ENCODE data around the gene GALNTL6.

Gene GALNTL6

DNA sequence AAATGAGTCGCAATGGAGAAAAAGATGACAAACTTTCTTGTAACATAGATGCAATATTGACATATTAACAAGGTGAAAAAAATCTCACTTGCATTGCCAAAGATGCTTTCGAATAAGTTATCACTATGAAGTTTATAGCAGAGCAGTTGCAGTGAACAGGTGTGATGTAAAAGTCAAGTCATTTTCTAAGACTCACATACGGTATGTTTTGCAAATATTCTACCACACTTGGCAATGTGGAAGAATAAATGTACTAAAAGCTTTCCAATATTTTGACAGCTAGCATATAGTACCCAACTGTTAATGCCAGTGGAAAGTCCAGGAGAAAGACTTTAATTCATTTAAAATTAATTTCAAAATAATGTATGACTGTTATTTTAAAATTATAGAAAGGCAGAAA, 76.5 kb downstream of the GALNTL6 start:
- no peak for DNase-seq (ENCODE audit: low read depth)

DNA sequence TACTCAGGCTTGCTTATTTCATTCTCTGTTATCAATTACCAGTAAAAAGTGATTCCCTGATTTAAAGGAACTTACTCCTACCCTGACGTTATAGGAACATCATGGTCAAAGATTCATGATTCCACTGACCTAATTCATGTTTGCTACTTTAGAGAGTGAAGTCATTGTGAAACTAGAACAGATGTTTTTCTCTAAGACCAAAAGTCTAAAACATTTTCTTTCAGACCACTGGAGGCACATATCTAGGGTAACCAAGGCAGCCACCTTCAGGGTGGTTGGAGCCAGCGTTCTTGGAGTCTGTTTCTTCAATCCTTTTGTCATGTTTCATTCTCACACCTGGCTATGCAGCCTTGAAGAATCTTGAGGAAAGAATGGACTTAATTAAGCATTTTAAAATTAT, 77.8 kb downstream of the GALNTL6 start:
- no peak for DNase-seq (ENCODE audit: low read depth)

GRCh38 chr4:171896426-171896825, 83.2 kb downstream of the GALNTL6 start:
- DNase-seq (ENCODE audit: low read depth), result no peak

DNA sequence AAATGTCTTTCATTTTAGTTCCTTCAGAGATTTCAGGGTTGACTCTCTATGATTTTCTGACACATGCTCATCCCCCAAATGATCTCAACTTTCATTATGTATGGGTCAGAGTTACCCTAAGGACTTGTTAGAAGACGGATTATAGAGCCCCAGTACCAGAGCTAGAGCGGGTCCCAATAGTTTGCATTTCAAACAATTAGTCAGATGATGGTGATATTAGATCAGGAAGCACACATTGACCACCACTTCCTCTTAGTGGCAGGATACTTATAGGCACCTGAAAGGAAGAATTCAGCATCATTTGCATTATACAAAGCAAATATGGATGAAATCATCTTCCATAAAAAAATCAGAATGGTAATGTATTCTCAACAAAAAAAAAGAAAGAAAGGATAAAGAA, 106.1 kb downstream of the GALNTL6 start:
- no peak for DNase-seq (ENCODE audit: low read depth)

GRCh38 chr4:171920901-171921300, 107.7 kb downstream of the GALNTL6 start:
- no peak for DNase-seq (ENCODE audit: low read depth)

GRCh38 chr4:171924746-171925376, 111.7 kb downstream of the GALNTL6 start:
- DNase-seq (ENCODE audit: low read depth), result no peak

DNA sequence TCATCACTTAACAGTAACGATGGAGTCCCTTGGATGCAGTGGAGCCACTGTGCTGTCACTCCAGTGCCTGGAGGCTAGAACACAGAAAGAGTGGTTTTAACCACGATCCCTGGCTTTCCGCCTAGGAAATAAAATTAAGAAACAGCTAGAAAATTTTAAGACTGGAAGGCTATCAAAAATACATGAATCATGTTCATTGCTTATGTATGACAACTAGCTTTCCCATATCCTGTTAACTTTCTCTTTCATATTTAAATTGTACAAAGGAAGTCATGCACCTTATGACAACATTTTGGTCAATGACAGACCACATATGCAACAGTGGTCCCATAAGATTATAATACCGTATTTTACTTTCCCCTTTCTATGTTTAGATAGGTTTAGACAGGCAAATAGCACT, 115.1 kb downstream of the GALNTL6 start:
- DNase-seq (ENCODE audit: low read depth), result no peak

DNA sequence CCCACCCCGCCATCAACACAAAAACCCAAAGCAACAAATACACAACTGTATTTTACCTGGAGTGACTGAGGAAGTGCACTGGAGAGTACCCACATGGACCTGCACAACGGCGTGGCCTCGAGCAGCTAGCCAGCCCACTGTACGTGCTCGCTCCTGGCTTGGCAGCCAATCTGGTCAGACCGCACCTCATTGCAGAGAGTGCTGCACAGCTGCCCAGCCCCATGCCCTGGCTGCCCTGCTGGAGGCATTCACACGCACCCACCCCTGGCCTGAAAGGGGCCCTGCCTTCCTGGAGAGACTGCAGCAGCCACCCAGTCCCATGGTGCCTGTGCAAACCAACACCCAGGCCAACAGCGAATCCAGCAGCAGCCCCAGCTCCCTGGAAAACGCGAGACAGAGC, 116.3 kb downstream of the GALNTL6 start:
- DNase-seq (ENCODE audit: low read depth), result no peak

GRCh38 chr4:171929907-171930306, 116.7 kb downstream of the GALNTL6 start:
- no peak for DNase-seq (ENCODE audit: low read depth)

DNA sequence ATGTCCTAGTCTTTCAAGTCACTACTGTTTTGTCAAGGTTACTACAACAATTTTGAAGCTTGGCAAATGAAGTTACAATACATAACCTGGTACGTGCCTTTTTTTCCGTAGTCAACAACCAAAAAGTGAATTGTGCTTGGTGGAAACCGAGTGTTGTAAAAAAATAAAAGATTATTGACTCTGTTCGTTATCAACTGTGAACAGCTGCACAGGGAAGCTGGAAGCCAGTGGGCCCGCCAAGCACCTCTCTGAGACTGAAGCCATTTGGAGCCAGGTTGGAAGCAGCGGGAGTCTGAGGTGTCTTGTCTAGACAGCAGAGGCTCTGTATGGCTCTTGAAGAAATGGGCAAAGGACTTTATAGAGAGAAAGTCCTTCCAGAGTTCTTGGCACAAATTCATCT, 119.0 kb downstream of the GALNTL6 start:
- DNase-seq (ENCODE audit: low read depth), result no peak

DNA sequence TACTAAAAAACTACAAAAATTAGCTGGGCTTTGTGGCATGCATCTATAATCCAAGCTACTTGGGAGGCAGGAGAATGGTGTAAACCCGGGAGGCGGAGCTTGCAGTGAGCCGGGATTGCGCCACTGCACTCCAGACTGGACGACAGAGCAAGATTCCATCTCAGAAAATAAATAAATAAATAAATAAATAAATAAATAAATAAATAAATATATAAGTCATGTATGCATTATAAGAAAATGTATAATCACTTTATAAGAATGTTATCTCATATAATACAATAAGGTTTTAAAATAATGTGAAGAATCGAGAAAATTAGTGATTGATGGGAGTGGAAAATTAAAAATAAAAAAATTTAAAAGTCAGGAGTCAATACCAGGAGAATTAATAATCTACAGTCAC, 127.5 kb downstream of the GALNTL6 start:
- no peak for DNase-seq (ENCODE audit: low read depth)

GRCh38 chr4:171947400-171947799, 134.2 kb downstream of the GALNTL6 start:
- DNase-seq (ENCODE audit: low read depth), result no peak

DNA sequence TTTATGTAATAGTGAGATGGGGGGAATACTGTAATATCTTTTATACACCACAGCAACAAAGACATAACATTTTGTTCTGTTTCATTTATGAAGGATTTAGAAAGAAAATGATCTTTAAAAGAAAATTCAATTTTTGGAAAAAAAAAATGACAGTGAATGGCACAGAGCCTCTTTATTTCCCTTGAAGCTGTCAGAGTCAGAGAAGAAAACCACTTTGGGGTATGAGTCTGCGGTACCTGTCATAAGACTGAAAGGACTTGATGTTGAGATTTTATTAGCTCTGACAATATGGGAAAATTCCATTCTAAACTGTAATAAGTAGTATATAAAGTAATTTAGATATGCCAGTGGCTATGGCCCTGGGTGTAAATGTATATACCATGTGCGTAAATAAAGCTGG, 134.8 kb downstream of the GALNTL6 start:
- no peak for DNase-seq (ENCODE audit: low read depth)

DNA sequence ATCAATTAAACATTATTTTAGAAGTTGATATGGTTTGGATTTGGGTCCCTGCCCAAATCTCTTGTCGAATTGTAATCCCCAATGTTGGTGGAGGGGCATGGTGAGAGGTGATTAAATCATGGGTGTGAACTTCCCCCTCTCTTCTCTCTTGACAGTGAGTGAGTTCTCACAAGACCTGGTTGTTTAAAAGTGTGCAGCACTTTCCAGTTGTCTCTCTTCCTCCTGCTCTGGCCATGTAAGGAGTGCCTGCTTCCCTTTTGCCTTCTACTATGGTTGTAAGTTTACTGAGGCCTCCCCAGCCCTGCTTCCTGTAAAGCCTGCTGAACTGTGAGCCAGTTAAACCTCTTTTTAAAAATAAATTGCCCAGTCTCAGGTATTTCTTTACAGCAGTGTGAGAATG, 141.4 kb downstream of the GALNTL6 start:
- DNase-seq (ENCODE audit: low read depth), result no peak

DNA sequence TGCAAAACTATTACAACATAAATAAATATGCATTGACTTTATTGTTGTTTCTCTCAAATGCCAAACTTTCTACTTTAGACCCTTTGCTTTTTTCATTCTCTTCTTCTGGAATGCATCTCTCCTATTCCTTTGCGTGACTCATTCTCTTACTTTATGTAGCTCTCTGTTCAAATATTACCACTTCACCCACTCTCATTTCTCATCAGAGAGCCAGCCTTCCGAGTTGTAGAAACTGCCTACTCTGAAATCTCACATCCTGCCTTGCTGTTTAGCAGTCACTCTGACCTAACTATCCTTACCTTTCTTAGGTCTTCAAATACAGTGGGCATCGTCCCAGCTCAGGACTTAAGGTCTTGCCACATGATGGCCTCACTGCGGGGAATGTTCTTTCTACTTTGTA, 143.5 kb downstream of the GALNTL6 start:
- no peak for DNase-seq (ENCODE audit: low read depth)

DNA sequence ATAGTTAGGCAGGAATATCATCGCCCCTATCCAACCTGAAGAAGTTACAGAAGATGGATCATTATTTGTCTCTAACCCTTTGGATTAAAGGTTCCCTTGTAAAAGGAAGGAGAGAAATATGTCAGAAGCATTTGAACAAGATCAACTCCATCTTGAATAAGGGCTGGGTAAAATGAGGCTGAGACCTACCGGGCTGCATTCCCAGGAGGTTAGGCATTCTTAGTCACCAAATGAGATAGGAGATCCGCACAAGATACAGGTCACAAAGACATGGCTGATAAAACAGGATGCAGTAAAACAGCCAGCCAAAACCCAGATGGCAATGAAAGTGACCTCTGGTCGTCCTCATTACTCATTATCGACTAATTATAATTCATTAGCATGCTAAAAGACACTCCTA, 148.9 kb downstream of the GALNTL6 start:
- DNase-seq (ENCODE audit: low read depth), result no peak

DNA sequence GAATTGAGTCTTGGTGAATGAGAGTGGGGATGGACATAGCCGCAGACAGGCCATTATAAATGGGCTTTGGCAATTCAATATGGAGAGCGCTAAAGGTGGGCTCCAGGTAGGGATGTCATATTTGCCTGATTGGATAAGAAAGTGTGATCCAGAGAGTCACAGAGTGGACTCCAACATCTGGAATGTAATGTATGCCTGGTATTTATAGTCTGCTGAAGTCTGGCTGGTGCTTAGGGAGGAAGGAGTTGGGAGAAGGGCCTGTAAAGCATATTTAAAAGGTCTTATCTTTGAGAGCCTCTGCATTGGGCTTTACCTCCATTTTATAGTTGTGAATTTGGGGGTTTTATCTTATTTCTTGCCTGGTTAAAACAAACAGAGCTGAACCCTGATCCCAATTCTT, 153.2 kb downstream of the GALNTL6 start:
- DNase-seq (ENCODE audit: low read depth), result no peak

GRCh38 chr4:171978216-171978615, 165.0 kb downstream of the GALNTL6 start:
- DNase-seq (ENCODE audit: low read depth), result no peak

GRCh38 chr4:171979461-171979860, 166.3 kb downstream of the GALNTL6 start:
- DNase-seq (ENCODE audit: low read depth), result no peak

DNA sequence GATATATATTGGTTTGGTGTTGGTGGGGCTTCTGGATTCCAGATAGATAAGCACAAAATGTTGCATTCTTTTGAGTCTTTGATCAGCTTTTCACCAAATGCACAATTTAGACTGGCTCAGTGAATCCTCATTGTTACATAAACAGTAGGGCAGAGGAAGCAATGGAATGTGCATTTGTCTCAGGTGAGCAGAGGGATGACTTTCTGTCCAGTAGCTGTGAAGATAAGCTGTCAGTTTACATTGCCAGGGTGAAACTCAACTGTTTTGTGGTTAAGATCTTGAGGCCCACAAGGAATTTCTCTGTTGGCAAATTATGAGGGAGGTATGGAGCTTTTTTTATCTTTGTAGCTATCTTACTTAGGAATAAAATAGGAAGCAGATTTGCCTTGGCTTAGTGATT, 168.0 kb downstream of the GALNTL6 start:
- DNase-seq (ENCODE audit: low read depth), result no peak

DNA sequence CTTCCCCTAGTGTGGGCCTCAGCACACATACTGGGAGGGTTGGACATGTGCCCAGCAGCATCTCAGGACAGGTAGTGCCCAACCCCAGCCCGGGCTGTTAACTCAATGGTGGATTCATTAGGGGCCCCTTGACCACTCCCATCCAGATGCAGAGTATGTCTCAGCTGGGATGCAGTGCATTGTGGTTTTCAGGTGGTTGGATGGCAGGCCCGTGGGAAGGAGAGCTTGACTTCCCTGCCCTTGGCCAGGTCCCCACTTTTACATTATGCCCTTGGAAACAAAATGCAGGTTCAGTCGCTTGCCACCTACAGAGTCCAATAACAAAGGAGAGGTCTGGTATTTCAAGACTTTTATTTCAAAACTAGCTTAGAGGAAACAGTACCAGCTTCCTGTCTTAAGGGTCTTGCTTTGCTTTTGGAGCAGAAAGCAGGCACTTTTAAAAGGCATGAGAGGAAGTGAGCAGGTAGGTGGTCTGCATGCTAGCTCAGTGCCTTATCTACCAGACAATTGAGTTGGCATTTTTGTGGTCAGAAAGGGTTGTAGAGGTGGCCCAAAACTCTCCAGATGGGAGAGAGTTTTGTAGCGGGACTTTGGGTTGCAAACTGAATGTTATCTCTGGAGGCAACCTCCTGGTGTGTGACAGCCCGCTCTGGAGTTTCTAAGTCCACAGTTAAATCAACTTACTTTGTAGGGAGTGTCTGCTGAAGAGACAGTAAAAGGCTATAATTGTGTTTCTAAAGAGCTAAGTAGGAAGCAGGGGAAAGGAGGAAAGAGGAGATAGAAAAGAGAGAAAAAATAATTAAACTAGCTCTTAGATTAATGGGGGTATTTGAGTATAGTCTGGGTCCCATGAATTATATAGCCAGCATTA, 171.0 kb downstream of the GALNTL6 start:
- DNase-seq (ENCODE audit: low read depth), result no peak

GRCh38 chr4:171985129-171985528, 171.9 kb downstream of the GALNTL6 start:
- no peak for DNase-seq (ENCODE audit: low read depth)

DNA sequence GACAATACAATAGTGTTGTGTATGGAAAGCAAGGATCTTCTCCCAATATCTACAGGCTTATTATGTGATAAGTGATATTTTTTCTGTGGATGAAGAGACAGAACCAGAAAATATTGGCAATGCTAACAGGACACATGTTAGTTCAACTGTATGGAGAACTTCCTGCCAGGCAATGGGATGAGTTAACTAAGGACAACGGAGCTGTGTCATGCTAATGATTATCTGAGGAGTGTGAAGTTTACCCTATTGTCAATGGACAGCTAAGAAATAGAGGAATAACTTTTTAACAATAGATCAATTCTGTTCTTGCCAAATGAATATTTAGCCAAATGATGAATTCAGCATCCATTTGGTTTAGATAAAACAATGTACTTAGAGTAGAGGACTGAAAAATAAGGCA, 180.0 kb downstream of the GALNTL6 start:
- DNase-seq (ENCODE audit: low read depth), result no peak

DNA sequence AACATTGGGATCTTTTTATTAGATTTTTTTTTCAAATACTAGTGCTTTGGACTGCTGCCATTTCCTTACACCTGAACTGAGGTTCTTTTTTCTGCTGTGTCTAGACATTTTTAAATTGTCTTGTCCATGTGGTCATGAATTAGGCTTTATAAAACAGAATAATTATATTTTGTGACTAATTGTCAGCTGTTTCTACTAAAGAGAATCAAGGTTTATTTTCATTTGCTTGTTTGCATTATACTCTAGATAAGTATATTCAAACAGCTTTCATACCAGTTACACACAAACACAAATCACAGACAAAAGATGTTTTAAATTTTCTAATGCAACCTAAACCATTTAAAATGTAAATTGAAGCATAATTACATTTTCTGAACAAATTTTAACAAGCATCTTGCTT, 194.7 kb downstream of the GALNTL6 start:
- no peak for DNase-seq (ENCODE audit: low read depth)
